ENCODE measurements around the gene RPL10L. TPM values are rescaled to one million over a fixed set of nuclear protein-coding genes. Genes with fewer than 3 reads are reported as not detected.
A peak's percentile ranks its signal among the peaks of the same experiment; 100 is the strongest.

RPL10L gene
- total RNA-seq, 1 experiment from 2014 or later, result not detected

GRCh38 chr14:46672128-46672527 lies 20.5 kb upstream of the RPL10L start:
- TF ChIP-seq CTCF (IDR thresholded peaks at IDR 0.05; ENCODE audit: insufficient read depth in 1 of 2, low read depth in 1 of 2, low read length in 1 of 2, severe bottlenecking in 1 of 2, unreplicated experiment in 1 of 2), result no peak
- BruUV-seq (replicated peaks), result no TSS peak
- H3K27ac Mint-ChIP-seq (ENCODE audit: unreplicated experiment), result no peak overlapping the region
- Histone ChIP-seq H3K27me3 (replicated peaks; ENCODE audit: control insufficient read depth, insufficient read depth, low read length) (no peaks in the 10 kb centered on the region), H3K4me3 (ENCODE audit: low read depth, low read length) (no peak overlapping the region), H3K36me3 (ENCODE audit: control insufficient read depth, insufficient read depth, low read length) (no peaks in the 10 kb centered on the region), H3K9me3 (no peaks in the 10 kb centered on the region; the same call in 1 of the 2 replicates), H3K4me1 (no peaks in the 10 kb centered on the region)
- no peaks in the 10 kb centered on the region for H3K27me3 Mint-ChIP-seq (ENCODE audit: insufficient read depth, unreplicated experiment)
- no peaks in the 10 kb centered on the region for H3K36me3 Mint-ChIP-seq (ENCODE audit: insufficient read depth, unreplicated experiment)
- POLR2A ChIA-PET, result no interaction called here
- no peak overlapping the region for H3K4me3 Mint-ChIP-seq (ENCODE audit: unreplicated experiment)
- peaks cover 4% of the 10 kb centered on the region for H3K4me1 Mint-ChIP-seq (ENCODE audit: low read depth, unreplicated experiment)
- CTCF ChIA-PET, result no interaction called here
- intact Hi-C loops (cut with micrococcal nuclease; ENCODE audit: unreplicated experiment), result no loop called here
- DNase-seq, result no peak
- H3K9me3 Mint-ChIP-seq (ENCODE audit: unreplicated experiment), result no peaks in the 10 kb centered on the region

GRCh38 chr14:46663382-46663781 lies 11.8 kb upstream of the RPL10L start:
- Histone ChIP-seq H3K4me1 (no peaks in the 10 kb centered on the region), H3K27me3 (replicated peaks; ENCODE audit: control insufficient read depth, insufficient read depth, low read length) (no peaks in the 10 kb centered on the region), H3K36me3 (ENCODE audit: control insufficient read depth, insufficient read depth, low read length) (no peaks in the 10 kb centered on the region), H3K4me3 (ENCODE audit: low read depth, low read length) (no peak overlapping the region), H3K9me3 (peaks cover 9% of the 10 kb centered on the region; the same call in 1 of the 2 replicates)
- Mint-ChIP-seq H3K27ac (ENCODE audit: unreplicated experiment) (no peak overlapping the region), H3K4me1 (ENCODE audit: low read depth, unreplicated experiment) (peaks cover 4% of the 10 kb centered on the region), H3K9me3 (ENCODE audit: unreplicated experiment) (peaks cover 12% of the 10 kb centered on the region), H3K27me3 (ENCODE audit: insufficient read depth, unreplicated experiment) (no peaks in the 10 kb centered on the region), H3K36me3 (ENCODE audit: insufficient read depth, unreplicated experiment) (no peaks in the 10 kb centered on the region), H3K4me3 (ENCODE audit: unreplicated experiment) (no peak overlapping the region)
- POLR2A ChIA-PET, result no interaction called here
- no peak for DNase-seq
- CTCF ChIA-PET, result no interaction called here
- TF ChIP-seq CTCF (IDR thresholded peaks at IDR 0.05; ENCODE audit: insufficient read depth in 1 of 2, low read depth in 1 of 2, low read length in 1 of 2, severe bottlenecking in 1 of 2, unreplicated experiment in 1 of 2), result no peak
- BruUV-seq (replicated peaks), result no TSS peak
- intact Hi-C loops (cut with micrococcal nuclease; ENCODE audit: unreplicated experiment), result loop anchor here (5.0 kb wide), 1 partner anchor 81 kb away; no protein-coding TSS in a partner anchor

- H3K4me1 Mint-ChIP-seq (ENCODE audit: low read depth, unreplicated experiment), result no peaks in the 10 kb centered on the region
- Histone ChIP-seq H3K4me3 (ENCODE audit: low read depth, low read length) (no peak overlapping the region), H3K9me3 (peaks cover 9% of the 10 kb centered on the region; the same call in 1 of the 2 replicates), H3K27me3 (replicated peaks; ENCODE audit: control insufficient read depth, insufficient read depth, low read length) (no peaks in the 10 kb centered on the region), H3K4me1 (no peaks in the 10 kb centered on the region), H3K36me3 (ENCODE audit: control insufficient read depth, insufficient read depth, low read length) (no peaks in the 10 kb centered on the region)
- H3K9me3 Mint-ChIP-seq (ENCODE audit: unreplicated experiment), result peaks cover 12% of the 10 kb centered on the region
- H3K27me3 Mint-ChIP-seq (ENCODE audit: insufficient read depth, unreplicated experiment), result no peaks in the 10 kb centered on the region
- no TSS peak for BruUV-seq (replicated peaks)
- TF ChIP-seq CTCF (IDR thresholded peaks at IDR 0.05; ENCODE audit: insufficient read depth in 1 of 2, low read depth in 1 of 2, low read length in 1 of 2, severe bottlenecking in 1 of 2, unreplicated experiment in 1 of 2), result peak; percentile 22 to 26
- H3K4me3 Mint-ChIP-seq (ENCODE audit: unreplicated experiment), result no peak overlapping the region
- no peaks in the 10 kb centered on the region for H3K36me3 Mint-ChIP-seq (ENCODE audit: insufficient read depth, unreplicated experiment)
- H3K27ac Mint-ChIP-seq (ENCODE audit: unreplicated experiment), result no peak overlapping the region
- ChIA-PET CTCF (no interaction called here), POLR2A (no interaction called here)
- peak in 1 of 2 experiments; percentile 9 for DNase-seq
- intact Hi-C loops (cut with micrococcal nuclease; ENCODE audit: unreplicated experiment), result loop anchor here (5.0 kb wide), 1 partner anchor 79 kb away; no protein-coding TSS in a partner anchor
These were observed 10.1 kb upstream of the RPL10L start for GRCh38 chr14:46661728-46662127.

Data from Caco-2 (cell line).